Measurements from ENCODE around the gene C2orf81. TPM values are rescaled to one million over a fixed set of nuclear protein-coding genes. Genes with fewer than 3 reads are reported as not detected.

Gene C2orf81
- total and polyA plus RNA-seq, 12 donors = 0.36 to 7.1 (median 1.8) TPM

DNA sequence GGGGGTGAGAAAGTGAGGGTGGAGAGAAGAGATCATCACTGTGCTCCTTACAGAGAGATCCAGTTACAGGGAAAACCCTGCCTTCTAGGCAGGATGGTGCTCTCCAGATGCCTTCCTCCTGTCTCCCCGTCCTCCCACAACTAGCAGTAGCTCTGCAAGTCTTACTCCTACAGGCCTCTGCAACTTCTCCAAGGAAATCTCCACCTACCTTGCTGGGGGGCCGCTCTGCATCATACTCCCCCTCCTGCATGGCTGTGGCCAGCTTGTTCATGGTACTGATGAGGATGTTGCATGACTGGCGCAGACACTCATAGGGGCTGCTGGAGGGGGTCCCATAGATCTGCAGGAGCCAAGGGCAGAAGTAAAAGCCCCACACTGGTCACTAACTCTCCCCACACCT, 55.4 kb downstream of the C2orf81 start:
- no peak for DNase-seq
- H3K36me3 ChIP-seq (replicated peaks in 1 of 2) = peaks cover 0 to 100% of the 10 kb centered on the region in 2 donors
- no peak for TF ChIP-seq POLR2A (IDR thresholded peaks at IDR 0.05)
- TF ChIP-seq, protein P1, sequence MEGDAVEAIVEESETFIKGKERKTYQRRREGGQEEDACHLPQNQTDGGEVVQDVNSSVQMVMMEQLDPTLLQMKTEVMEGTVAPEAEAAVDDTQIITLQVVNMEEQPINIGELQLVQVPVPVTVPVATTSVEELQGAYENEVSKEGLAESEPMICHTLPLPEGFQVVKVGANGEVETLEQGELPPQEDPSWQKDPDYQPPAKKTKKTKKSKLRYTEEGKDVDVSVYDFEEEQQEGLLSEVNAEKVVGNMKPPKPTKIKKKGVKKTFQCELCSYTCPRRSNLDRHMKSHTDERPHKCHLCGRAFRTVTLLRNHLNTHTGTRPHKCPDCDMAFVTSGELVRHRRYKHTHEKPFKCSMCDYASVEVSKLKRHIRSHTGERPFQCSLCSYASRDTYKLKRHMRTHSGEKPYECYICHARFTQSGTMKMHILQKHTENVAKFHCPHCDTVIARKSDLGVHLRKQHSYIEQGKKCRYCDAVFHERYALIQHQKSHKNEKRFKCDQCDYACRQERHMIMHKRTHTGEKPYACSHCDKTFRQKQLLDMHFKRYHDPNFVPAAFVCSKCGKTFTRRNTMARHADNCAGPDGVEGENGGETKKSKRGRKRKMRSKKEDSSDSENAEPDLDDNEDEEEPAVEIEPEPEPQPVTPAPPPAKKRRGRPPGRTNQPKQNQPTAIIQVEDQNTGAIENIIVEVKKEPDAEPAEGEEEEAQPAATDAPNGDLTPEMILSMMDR (IDR thresholded peaks at IDR 0.05) = no peak
- H3K27me3 ChIP-seq = no peaks in the 10 kb centered on the region
- no peak overlapping the region for H3K27ac ChIP-seq
- H3K4me3 ChIP-seq = no peak overlapping the region
- intact Hi-C loops (cut with DNase I) = no loop called here
- no peaks in the 10 kb centered on the region for H3K4me1 ChIP-seq (replicated peaks in 1 of 2)
- H3K9me3 ChIP-seq (replicated peaks in 1 of 3) = no peaks in the 10 kb centered on the region
- WGBS, 4 donors = 97 to 100% (median 98%) methylated on average over 3 of the region's 3 CpGs

DNA sequence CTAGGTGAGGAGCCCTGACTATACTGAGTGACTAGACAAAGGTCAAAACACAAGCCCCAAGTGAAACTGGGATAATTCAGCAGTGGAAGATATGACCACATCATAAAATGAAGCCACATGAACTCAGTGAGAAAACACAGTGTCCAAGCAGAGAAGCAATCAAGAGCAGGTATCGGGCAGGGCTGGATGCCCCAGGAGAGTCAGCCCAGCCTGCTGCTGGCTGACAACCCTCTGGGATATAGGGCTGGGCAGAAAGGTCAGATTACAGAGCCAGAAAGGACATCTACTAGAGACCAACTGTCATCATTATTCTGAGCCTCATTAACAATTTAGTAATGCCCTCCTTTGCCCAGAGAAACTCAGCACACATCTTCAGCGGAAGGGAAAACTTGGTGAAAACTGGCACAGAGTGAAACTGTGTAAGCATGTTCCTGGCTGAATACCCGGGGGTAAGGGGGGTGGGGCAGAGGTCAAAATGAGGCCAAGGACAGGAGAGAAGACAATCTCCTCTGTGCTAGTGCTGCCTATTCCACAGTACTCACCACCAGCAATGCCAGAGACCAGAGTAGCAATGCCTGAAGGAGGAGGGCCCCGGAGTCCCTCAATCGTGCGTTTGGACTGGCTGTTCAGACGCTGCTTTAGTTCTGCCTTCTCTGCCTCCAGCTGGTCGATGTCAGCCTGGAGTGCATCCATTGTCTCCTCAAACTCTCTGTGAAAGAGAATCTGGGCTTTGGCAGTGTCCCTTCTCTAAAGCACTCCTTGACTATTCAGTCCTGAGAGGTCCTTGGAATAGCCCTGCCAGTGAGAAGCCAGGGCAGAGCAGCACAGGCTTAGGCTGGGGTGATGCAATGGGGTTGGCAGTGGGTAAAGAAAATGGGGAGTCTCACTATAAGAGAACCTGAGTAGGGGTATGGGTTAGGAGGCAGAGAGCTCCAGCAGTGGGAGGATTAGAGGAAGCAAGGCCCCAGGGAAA, 56.6 kb downstream of the C2orf81 start:
- Histone ChIP-seq H3K36me3 (replicated peaks in 1 of 2) (peaks cover 0 to 100% of the 10 kb centered on the region in 2 donors), H3K4me3 (no peak overlapping the region), H3K27me3 (no peaks in the 10 kb centered on the region), H3K4me1 (replicated peaks in 1 of 2) (no peaks in the 10 kb centered on the region), H3K9me3 (replicated peaks in 1 of 3) (no peaks in the 10 kb centered on the region), H3K27ac (no peak overlapping the region)
- TF ChIP-seq, protein P1 (IDR thresholded peaks at IDR 0.05) = no peak
- no peak for TF ChIP-seq POLR2A (IDR thresholded peaks at IDR 0.05)
- intact Hi-C loops (cut with DNase I) = no loop called here
- 58 to 79% (median 69%) methylated on average over 7 to 8 of the region's 8 CpGs for WGBS, 4 donors
- DNase-seq = peak in 3 of 7 donors; percentile 36 to 45 (median 42)

Other genes with a start within 250 kb of the C2orf81 start
- gene MOB1A, start 242.7 kb downstream of the C2orf81 start, total RNA-seq = 100 to 1,000 TPM in 1 of 9 donors, 10 to 100 TPM in 8; 59.9 to 103 (median 86.3) TPM
- gene MOB1A, start 242.7 kb downstream of the C2orf81 start, polyA plus RNA-seq = 10 to 100 TPM; 15.9 to 44.5 (median 21.4) TPM
- 10 to 100 TPM in 6 of 9 donors, 1 to 10 TPM in 3; 1.6 to 24.9 (median 15.4) TPM for gene MTHFD2, start 223.0 kb downstream of the C2orf81 start, total RNA-seq
- gene MTHFD2, start 223.0 kb downstream of the C2orf81 start, polyA plus RNA-seq = 10 to 100 TPM in 2 of 3 donors, 1 to 10 TPM in 1; 6.0 to 19.8 (median 12.8) TPM
- 1 to 10 TPM in 1 of 9 donors, under 1 TPM in 7, not detected in 1; 0.14 to 1.3 (median 0.74) TPM for gene SLC4A5, start 78.2 kb downstream of the C2orf81 start, total RNA-seq
- gene SLC4A5, start 78.2 kb downstream of the C2orf81 start, polyA plus RNA-seq = 1 to 10 TPM in 1 of 3 donors, under 1 TPM in 2; 0.51 to 2.7 (median 0.71) TPM
- gene DCTN1, start 41.3 kb downstream of the C2orf81 start, total RNA-seq = 100 to 1,000 TPM; 106 to 188 (median 146) TPM
- 100 to 1,000 TPM; 142 to 258 (median 212) TPM for gene DCTN1, start 41.3 kb downstream of the C2orf81 start, polyA plus RNA-seq
- 10 to 100 TPM in 7 of 9 donors, 1 to 10 TPM in 2; 7.5 to 23.9 (median 14.5) TPM for gene WDR54, start 111 bp upstream of the C2orf81 start, total RNA-seq
- 10 to 100 TPM in 2 of 3 donors, 1 to 10 TPM in 1; 6.4 to 20.2 (median 14.4) TPM for gene WDR54, start 111 bp upstream of the C2orf81 start, polyA plus RNA-seq
- gene RTKN, start 20.3 kb upstream of the C2orf81 start, total RNA-seq = 10 to 100 TPM in 8 of 9 donors, 1 to 10 TPM in 1; 9.7 to 21.2 (median 13.8) TPM
- gene RTKN, start 20.3 kb upstream of the C2orf81 start, polyA plus RNA-seq = 10 to 100 TPM in 2 of 3 donors, 1 to 10 TPM in 1; 7.4 to 35.6 (median 17.3) TPM
- 100 to 1,000 TPM in 1 of 9 donors, 10 to 100 TPM in 8; 13.6 to 108 (median 35.4) TPM for gene INO80B, start 33.5 kb upstream of the C2orf81 start, total RNA-seq
- 100 to 1,000 TPM in 2 of 3 donors, 10 to 100 TPM in 1; 40.5 to 133 (median 124) TPM for gene INO80B, start 33.5 kb upstream of the C2orf81 start, polyA plus RNA-seq
- gene WBP1, start 36.8 kb upstream of the C2orf81 start, total RNA-seq = 100 to 1,000 TPM in 7 of 9 donors, 10 to 100 TPM in 2; 60.9 to 176 (median 114) TPM
- 100 to 1,000 TPM in 2 of 3 donors, 10 to 100 TPM in 1; 56.9 to 267 (median 244) TPM for gene WBP1, start 36.8 kb upstream of the C2orf81 start, polyA plus RNA-seq
- 10 to 100 TPM; 32.9 to 72.6 (median 46.5) TPM for gene MOGS, start 43.8 kb upstream of the C2orf81 start, total RNA-seq
- gene MOGS, start 43.8 kb upstream of the C2orf81 start, polyA plus RNA-seq = 10 to 100 TPM; 25.9 to 60.7 (median 46.4) TPM
- gene MRPL53, start 51.1 kb upstream of the C2orf81 start, total RNA-seq = 100 to 1,000 TPM in 6 of 9 donors, 10 to 100 TPM in 3; 30.2 to 191 (median 140) TPM
- gene MRPL53, start 51.1 kb upstream of the C2orf81 start, polyA plus RNA-seq = 100 to 1,000 TPM in 2 of 3 donors, 10 to 100 TPM in 1; 26.4 to 167 (median 129) TPM
- 10 to 100 TPM in 7 of 9 donors, 1 to 10 TPM in 2; 7.4 to 46.0 (median 13.3) TPM for gene CCDC142, start 61.4 kb upstream of the C2orf81 start, total RNA-seq
- 10 to 100 TPM in 1 of 3 donors, 1 to 10 TPM in 2; 3.2 to 17.5 (median 4.6) TPM for gene CCDC142, start 61.4 kb upstream of the C2orf81 start, polyA plus RNA-seq
- 10 to 100 TPM; 12.6 to 38.6 (median 20.1) TPM for gene TTC31, start 61.5 kb upstream of the C2orf81 start, total RNA-seq
- 10 to 100 TPM; 11.1 to 35.3 (median 21.7) TPM for gene TTC31, start 61.5 kb upstream of the C2orf81 start, polyA plus RNA-seq
- gene LBX2, start 78.0 kb upstream of the C2orf81 start, total RNA-seq = 1 to 10 TPM in 2 of 9 donors, under 1 TPM in 6, not detected in 1; 0.18 to 2.0 (median 0.76) TPM
- gene LBX2, start 78.0 kb upstream of the C2orf81 start, polyA plus RNA-seq = under 1 TPM in 2 of 3 donors, not detected in 1; 0.40 to 0.72 TPM
- 10 to 100 TPM; 15.4 to 38.9 (median 21.1) TPM for gene PCGF1, start 86.1 kb upstream of the C2orf81 start, total RNA-seq
- 10 to 100 TPM; 35.4 to 38.3 (median 37.2) TPM for gene PCGF1, start 86.1 kb upstream of the C2orf81 start, polyA plus RNA-seq
- gene TLX2, start 92.8 kb upstream of the C2orf81 start, total RNA-seq = 1 to 10 TPM in 4 of 9 donors, under 1 TPM in 1, not detected in 4; 0.46 to 3.9 (median 3.7) TPM
- 10 to 100 TPM in 1 of 3 donors, 1 to 10 TPM in 1, under 1 TPM in 1; 0.75 to 22.8 (median 3.2) TPM for gene TLX2, start 92.8 kb upstream of the C2orf81 start, polyA plus RNA-seq
- under 1 TPM in 2 of 9 donors, not detected in 7; 0.17 to 0.31 TPM for gene DQX1, start 104.6 kb upstream of the C2orf81 start, total RNA-seq
- under 1 TPM in 2 of 3 donors, not detected in 1; 0.17 to 0.32 TPM for gene DQX1, start 104.6 kb upstream of the C2orf81 start, polyA plus RNA-seq
- 100 to 1,000 TPM in 6 of 9 donors, 10 to 100 TPM in 3; 88.5 to 124 (median 109) TPM for gene AUP1, start 108.1 kb upstream of the C2orf81 start, total RNA-seq
- 100 to 1,000 TPM; 118 to 527 (median 329) TPM for gene AUP1, start 108.1 kb upstream of the C2orf81 start, polyA plus RNA-seq
- 10 to 100 TPM; 19.1 to 47.4 (median 37.0) TPM for gene HTRA2, start 108.3 kb upstream of the C2orf81 start, total RNA-seq
- 10 to 100 TPM; 25.6 to 42.0 (median 29.0) TPM for gene HTRA2, start 108.3 kb upstream of the C2orf81 start, polyA plus RNA-seq
- 10 to 100 TPM in 7 of 9 donors, 1 to 10 TPM in 2; 7.7 to 26.4 (median 12.8) TPM for gene LOXL3, start 132.3 kb upstream of the C2orf81 start, total RNA-seq
- gene LOXL3, start 132.3 kb upstream of the C2orf81 start, polyA plus RNA-seq = 10 to 100 TPM in 2 of 3 donors, 1 to 10 TPM in 1; 3.6 to 13.6 (median 11.2) TPM
- 10 to 100 TPM; 15.2 to 49.6 (median 22.8) TPM for gene DOK1, start 133.1 kb upstream of the C2orf81 start, total RNA-seq
- 10 to 100 TPM in 1 of 3 donors, 1 to 10 TPM in 2; 4.0 to 11.3 (median 5.5) TPM for gene DOK1, start 133.1 kb upstream of the C2orf81 start, polyA plus RNA-seq
- gene M1AP, start 226.7 kb upstream of the C2orf81 start, total RNA-seq = 1 to 10 TPM in 2 of 9 donors, under 1 TPM in 6, not detected in 1; 0.47 to 2.2 (median 0.88) TPM
- gene M1AP, start 226.7 kb upstream of the C2orf81 start, polyA plus RNA-seq = 1 to 10 TPM in 1 of 3 donors, under 1 TPM in 2; 0.55 to 1.3 (median 0.84) TPM
- gene SEMA4F, start 232.6 kb upstream of the C2orf81 start, total RNA-seq = 10 to 100 TPM in 1 of 9 donors, 1 to 10 TPM in 8; 1.9 to 11.3 (median 4.8) TPM
- 1 to 10 TPM; 1.9 to 2.7 (median 2.1) TPM for gene SEMA4F, start 232.6 kb upstream of the C2orf81 start, polyA plus RNA-seq

Measured in adrenal gland (tissue), 12 donors.